Measurements from ENCODE around the gene COL7A1.

Gene COL7A1

DNA sequence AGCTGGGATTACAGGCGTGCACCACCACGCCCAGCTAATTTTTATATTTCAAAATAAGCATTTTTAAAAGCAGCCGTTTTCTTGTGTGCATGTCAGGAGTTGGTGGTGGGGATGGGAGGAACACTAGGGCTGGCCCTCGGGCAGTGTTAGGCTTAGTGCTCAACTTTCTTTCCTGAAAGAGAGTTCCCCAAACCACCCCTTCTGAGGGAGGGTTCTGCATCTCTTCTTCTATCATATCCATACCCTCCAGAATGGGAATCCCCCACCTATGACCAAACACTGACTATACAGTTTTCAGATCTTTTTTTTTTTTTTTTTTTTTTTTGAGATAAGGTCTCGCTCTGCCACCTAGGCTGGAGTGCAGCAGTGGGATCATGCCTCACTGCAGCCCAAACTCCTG is 51.0 kb downstream of the COL7A1 start:
- Histone ChIP-seq H3K27ac (no peak overlapping the region), H3K4me2 (ENCODE audit: low read length) (no peak overlapping the region), H3K9ac (no peak overlapping the region), H3K36me3 (ENCODE audit: control insufficient read depth, insufficient read depth, low read length) (no peaks in the 10 kb centered on the region), H2AFZ (no peak overlapping the region), H3K4me3 (ENCODE audit: low read depth, low read length) (no peak overlapping the region), H3K27me3 (ENCODE audit: control insufficient read depth, insufficient read depth, low read length) (no peaks in the 10 kb centered on the region), H3K9me3 (ENCODE audit: control insufficient read depth, low read length) (no peaks in the 10 kb centered on the region), H3K79me2 (peaks cover 2% of the 10 kb centered on the region), H3K4me1 (peaks cover 3% of the 10 kb centered on the region)
- TF ChIP-seq, protein P1, sequence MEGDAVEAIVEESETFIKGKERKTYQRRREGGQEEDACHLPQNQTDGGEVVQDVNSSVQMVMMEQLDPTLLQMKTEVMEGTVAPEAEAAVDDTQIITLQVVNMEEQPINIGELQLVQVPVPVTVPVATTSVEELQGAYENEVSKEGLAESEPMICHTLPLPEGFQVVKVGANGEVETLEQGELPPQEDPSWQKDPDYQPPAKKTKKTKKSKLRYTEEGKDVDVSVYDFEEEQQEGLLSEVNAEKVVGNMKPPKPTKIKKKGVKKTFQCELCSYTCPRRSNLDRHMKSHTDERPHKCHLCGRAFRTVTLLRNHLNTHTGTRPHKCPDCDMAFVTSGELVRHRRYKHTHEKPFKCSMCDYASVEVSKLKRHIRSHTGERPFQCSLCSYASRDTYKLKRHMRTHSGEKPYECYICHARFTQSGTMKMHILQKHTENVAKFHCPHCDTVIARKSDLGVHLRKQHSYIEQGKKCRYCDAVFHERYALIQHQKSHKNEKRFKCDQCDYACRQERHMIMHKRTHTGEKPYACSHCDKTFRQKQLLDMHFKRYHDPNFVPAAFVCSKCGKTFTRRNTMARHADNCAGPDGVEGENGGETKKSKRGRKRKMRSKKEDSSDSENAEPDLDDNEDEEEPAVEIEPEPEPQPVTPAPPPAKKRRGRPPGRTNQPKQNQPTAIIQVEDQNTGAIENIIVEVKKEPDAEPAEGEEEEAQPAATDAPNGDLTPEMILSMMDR (IDR thresholded peaks at IDR 0.05): no peak

DNA sequence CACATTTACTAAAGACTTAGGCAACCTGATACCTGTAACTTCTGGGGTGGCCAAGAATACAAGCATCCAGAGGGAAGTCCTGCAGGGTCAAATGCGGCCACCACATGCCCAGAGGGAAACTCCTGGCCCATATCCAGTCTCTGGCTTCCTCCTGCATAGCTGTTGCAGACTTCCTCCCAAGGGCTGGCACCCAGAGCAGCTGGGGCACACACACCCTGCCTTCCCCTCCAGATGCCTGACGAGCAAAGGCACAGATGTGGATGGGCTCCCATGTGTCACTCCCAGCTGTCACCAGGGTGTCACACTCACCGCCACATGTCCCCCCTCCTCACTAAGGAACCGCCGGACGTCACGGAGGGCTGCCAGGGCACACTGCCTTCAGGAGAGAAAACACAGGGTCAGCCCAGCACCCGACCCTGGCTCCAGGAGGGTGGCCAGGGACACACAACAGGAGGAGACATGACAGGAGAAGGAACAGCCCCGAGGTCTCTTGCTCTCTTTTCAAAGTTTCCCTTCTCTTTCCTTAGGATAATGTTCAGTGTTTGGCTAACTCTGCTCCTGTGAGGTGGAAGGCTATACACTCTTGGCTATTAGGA is 51.8 kb downstream of the COL7A1 start:
- Histone ChIP-seq H3K4me3 (ENCODE audit: low read depth, low read length) (no peak overlapping the region), H3K79me2 (no peaks in the 10 kb centered on the region), H3K36me3 (ENCODE audit: control insufficient read depth, insufficient read depth, low read length) (no peaks in the 10 kb centered on the region), H3K27ac (no peak overlapping the region), H3K9me3 (ENCODE audit: control insufficient read depth, low read length) (no peaks in the 10 kb centered on the region), H2AFZ (no peak overlapping the region), H3K4me2 (ENCODE audit: low read length) (no peak overlapping the region), H3K27me3 (ENCODE audit: control insufficient read depth, insufficient read depth, low read length) (no peaks in the 10 kb centered on the region), H3K4me1 (no peaks in the 10 kb centered on the region), H3K9ac (no peak overlapping the region)
- TF ChIP-seq, protein P1 (IDR thresholded peaks at IDR 0.05): no peak

DNA sequence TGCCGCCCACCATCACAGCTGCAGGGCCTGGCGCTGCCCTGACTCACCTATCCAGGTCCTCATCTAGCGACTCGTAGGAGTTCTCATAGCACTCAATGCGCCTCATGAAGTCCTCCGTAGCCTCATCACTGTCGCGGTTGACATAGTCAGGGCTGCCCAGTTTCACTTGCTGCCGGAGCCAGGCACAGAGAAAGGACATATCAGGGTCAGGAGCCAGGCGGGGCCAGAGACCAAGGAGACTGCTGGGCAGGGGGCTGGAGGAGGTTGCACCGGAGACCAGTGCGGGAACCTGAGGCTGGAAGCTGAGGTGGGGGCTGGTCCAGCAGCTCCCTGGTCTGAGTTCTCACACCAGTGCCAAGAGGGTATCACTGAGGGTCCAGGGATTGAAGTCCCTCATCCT is 56.7 kb downstream of the COL7A1 start:
- Histone ChIP-seq H3K36me3 (ENCODE audit: control insufficient read depth, insufficient read depth, low read length) (no peaks in the 10 kb centered on the region), H2AFZ (no peak overlapping the region), H3K9me3 (ENCODE audit: control insufficient read depth, low read length) (no peaks in the 10 kb centered on the region)

DNA sequence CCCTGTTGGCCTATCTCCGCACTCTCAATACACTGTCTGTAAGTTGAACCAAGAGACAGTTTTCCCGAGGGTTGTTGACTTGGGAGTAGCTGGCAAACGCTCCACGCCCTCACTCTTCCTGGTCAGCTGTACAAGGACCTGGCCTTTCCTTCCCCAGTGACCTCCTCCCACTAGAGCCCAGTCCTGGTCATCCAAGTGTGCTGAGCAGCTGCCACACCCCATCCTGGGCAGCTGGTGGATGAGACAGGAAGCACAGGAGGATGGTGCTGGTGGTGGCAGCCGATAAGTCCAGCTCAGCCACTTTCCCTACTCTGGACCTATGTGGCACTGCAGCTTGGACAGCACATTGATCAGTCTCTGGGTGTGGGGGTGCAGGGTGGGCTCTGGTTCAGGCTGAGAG is 58.3 kb downstream of the COL7A1 start:
- H3K27ac ChIP-seq: no peak overlapping the region
- TF ChIP-seq, protein P1 (IDR thresholded peaks at IDR 0.05): no peak
- H3K4me1 ChIP-seq: no peaks in the 10 kb centered on the region
- no peak overlapping the region for H3K4me2 ChIP-seq (ENCODE audit: low read length)
- H3K4me3 ChIP-seq (ENCODE audit: low read depth, low read length): no peak overlapping the region
- no peaks in the 10 kb centered on the region for H3K9me3 ChIP-seq (ENCODE audit: control insufficient read depth, low read length)
- H2AFZ ChIP-seq: no peak overlapping the region
- H3K79me2 ChIP-seq: no peaks in the 10 kb centered on the region
- no peaks in the 10 kb centered on the region for H3K36me3 ChIP-seq (ENCODE audit: control insufficient read depth, insufficient read depth, low read length)
- H3K9ac ChIP-seq: no peak overlapping the region
- no peaks in the 10 kb centered on the region for H3K27me3 ChIP-seq (ENCODE audit: control insufficient read depth, insufficient read depth, low read length)

More for the DNA sequence above, 56.7 kb downstream of the COL7A1 start:
- Histone ChIP-seq H3K27ac (no peak overlapping the region), H3K27me3 (ENCODE audit: control insufficient read depth, insufficient read depth, low read length) (no peaks in the 10 kb centered on the region), H3K79me2 (no peaks in the 10 kb centered on the region), H3K4me3 (ENCODE audit: low read depth, low read length) (no peak overlapping the region), H3K4me1 (no peaks in the 10 kb centered on the region), H3K4me2 (ENCODE audit: low read length) (no peak overlapping the region), H3K9ac (no peak overlapping the region)
- TF ChIP-seq, protein P1 (IDR thresholded peaks at IDR 0.05): no peak

DNA sequence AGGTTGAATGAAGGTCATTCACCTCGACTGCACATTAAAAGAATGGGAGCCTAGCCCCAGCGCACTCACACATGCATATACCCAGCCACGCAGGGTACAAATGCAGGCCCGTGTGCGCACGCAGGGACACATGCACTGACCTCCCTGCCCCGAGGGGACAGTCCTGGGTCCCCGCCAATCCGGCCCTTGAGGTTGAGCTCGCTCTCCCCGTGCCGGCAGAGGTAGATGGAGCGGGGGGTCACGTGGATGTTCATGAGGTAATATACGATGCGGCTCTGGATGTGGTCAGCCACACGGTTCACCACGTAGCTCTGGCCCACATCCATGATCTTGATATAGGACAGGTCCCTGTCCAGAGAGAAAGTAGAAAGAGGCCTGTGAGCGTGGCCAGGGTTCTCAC is 59.0 kb downstream of the COL7A1 start:
- Histone ChIP-seq H3K4me3 (ENCODE audit: low read depth, low read length) (no peak overlapping the region), H3K27ac (no peak overlapping the region), H3K4me2 (ENCODE audit: low read length) (no peak overlapping the region), H3K9me3 (ENCODE audit: control insufficient read depth, low read length) (no peaks in the 10 kb centered on the region), H3K4me1 (no peaks in the 10 kb centered on the region), H3K79me2 (no peaks in the 10 kb centered on the region), H3K36me3 (ENCODE audit: control insufficient read depth, insufficient read depth, low read length) (no peaks in the 10 kb centered on the region), H2AFZ (no peak overlapping the region), H3K9ac (no peak overlapping the region), H3K27me3 (ENCODE audit: control insufficient read depth, insufficient read depth, low read length) (no peaks in the 10 kb centered on the region)
- TF ChIP-seq, protein P1 (IDR thresholded peaks at IDR 0.05): no peak

All from parathyroid adenoma (tissue), 2 donors.